GM23338 (cell line): ENCODE measurements around the gene C11orf54. TPM values are rescaled to one million over a fixed set of nuclear protein-coding genes. Genes with fewer than 3 reads are reported as not detected.

Experiments used
- ATAC-seq: fragments of 200-7000 bp; cut with Tn5 transposase; 3 replicates; pipeline ENCODE4 v1.9.1; 2020
- DNase-seq: peaks from one replicate; pipeline ENCODE4 v3.0.0-alpha.2; 2015; ENCODE audit warnings: low spot score
- H2AFZ ChIP-seq: fragments of 200-600 bp; sonication (generic); 2 replicates; pipeline ENCODE4 v1.8.0; 2016; ENCODE audit warnings: antibody characterized with exemption, mild to moderate bottlenecking, moderate library complexity
- H3F3A ChIP-seq: fragments of 200-600 bp; sonication (generic); replicated peaks from 2 replicates; pipeline ENCODE4 v1.8.0; 2017; ENCODE audit warnings: antibody characterized with exemption, mixed run types, low read depth
- H3K27ac ChIP-seq: fragments of 200-600 bp; sonication (generic); 2 replicates; pipeline ENCODE4 v1.6.1; 2016; ENCODE audit warnings: low read depth
- H3K27me3 ChIP-seq: fragments of 200-600 bp; sonication (generic); 2 replicates; pipeline ENCODE4 v1.8.0; 2016; ENCODE audit warnings: mild to moderate bottlenecking, mixed run types, moderate library complexity; ENCODE audit not compliant: insufficient read depth
- H3K36me3 ChIP-seq: fragments of 200-600 bp; sonication (generic); 2 replicates; pipeline ENCODE4 v1.8.0; 2016; ENCODE audit warnings: mild to moderate bottlenecking; ENCODE audit not compliant: insufficient read depth
- H3K4me1 ChIP-seq: fragments of 200-600 bp; sonication (generic); 2 replicates; pipeline ENCODE4 v1.8.0; 2016; ENCODE audit warnings: mild to moderate bottlenecking, moderate library complexity; ENCODE audit not compliant: insufficient read depth
- H3K4me2 ChIP-seq: fragments of 200-600 bp; sonication (generic); 2 replicates; pipeline ENCODE4 v1.7.1; 2017; ENCODE audit warnings: mixed run types
- H3K4me3 ChIP-seq: fragments of 200-600 bp; sonication (generic); 2 replicates; pipeline ENCODE4 v1.6.1; 2016; ENCODE audit warnings: mixed run types
- H3K79me2 ChIP-seq: fragments of 200-600 bp; sonication (generic); replicated peaks from 2 replicates; pipeline ENCODE4 v1.8.0; 2017; ENCODE audit warnings: mild to moderate bottlenecking; ENCODE audit not compliant: insufficient read depth
- H3K9me2 ChIP-seq: fragments of 200-600 bp; sonication (generic); 2 replicates; pipeline ENCODE4 v1.8.0; 2017; ENCODE audit not compliant: insufficient read depth
- H4K20me1 ChIP-seq: fragments of 200-600 bp; sonication (generic); replicated peaks from 2 replicates; pipeline ENCODE4 v1.8.0; 2017; ENCODE audit warnings: mild to moderate bottlenecking; ENCODE audit not compliant: insufficient read depth
- H3K27ac Mint-ChIP-seq: 2 replicates; pipeline ENCODE4 v1.8.0; 2020; ENCODE audit warnings: inconsistent platforms, mild to moderate bottlenecking, moderate library complexity, mixed read lengths
- H3K27me3 Mint-ChIP-seq: 3 replicates; pipeline ENCODE4 v1.8.0; 2022; ENCODE audit warnings: low read depth, mild to moderate bottlenecking, moderate library complexity, mixed read lengths, inconsistent platforms; ENCODE audit not compliant: insufficient read depth, poor library complexity
- H3K36me3 Mint-ChIP-seq: 3 replicates; pipeline ENCODE4 v1.8.0; 2021; ENCODE audit warnings: low read depth, mild to moderate bottlenecking, inconsistent platforms, moderate library complexity, mixed read lengths
- H3K4me1 Mint-ChIP-seq: 3 replicates; pipeline ENCODE4 v1.8.0; 2020; ENCODE audit warnings: mild to moderate bottlenecking, inconsistent platforms, mixed read lengths
- H3K4me3 Mint-ChIP-seq: 3 replicates; pipeline ENCODE4 v1.8.0; 2021; ENCODE audit warnings: moderate library complexity, mild to moderate bottlenecking, inconsistent platforms, mixed read lengths
- H3K9me3 Mint-ChIP-seq: 3 replicates; pipeline ENCODE4 v1.8.0; 2020; ENCODE audit warnings: moderate library complexity, mild to moderate bottlenecking, inconsistent platforms, mixed read lengths
- EZH2phosphoT487 ChIP-seq: fragments of 200-600 bp; sonication (generic); IDR thresholded peaks from one replicate; pipeline ENCODE4 v1.8.1; 2018; ENCODE audit warnings: antibody characterized with exemption; ENCODE audit not compliant: unreplicated experiment
- NANOG ChIP-seq: IDR thresholded peaks from 2 replicates; pipeline ENCODE4 v1.6.1; 2016; ENCODE audit warnings: antibody characterized with exemption, borderline replicate concordance
- POLR2AphosphoS5 ChIP-seq: IDR thresholded peaks from 2 replicates; pipeline ENCODE4 v1.6.1; 2016; ENCODE audit warnings: antibody characterized with exemption, low read depth
- STAT1 ChIP-seq: IDR thresholded peaks from one replicate; pipeline ENCODE4 v1.6.1; 2016; ENCODE audit warnings: antibody characterized with exemption; ENCODE audit not compliant: unreplicated experiment
- ZNF114 ChIP-seq: fragments of 250-450 bp; sonication (Bioruptor Pico); IDR thresholded peaks from 2 replicates; pipeline ENCODE4 v1.5.0; 2020; ENCODE audit warnings: mild to moderate bottlenecking, moderate library complexity
- polyA plus RNA-seq: library from polyadenylated mRNA; unstranded; fragments of >200 nt; fragmentation: Nextera tagmentation; extraction: Ambion mirVana; gene quantifications from 2 replicates; pipeline ENCODE4 v1.2.1, GENCODE V29; 2016
- total RNA-seq: library from RNA; depleted of rRNA; stranded (reverse); fragments of >200 nt; shearing (Covaris generic); gene quantifications from 2 replicates; pipeline ENCODE4 v1.2.3, GENCODE V29; 2014
- TF ChIP-seq, protein P1 (sequence below): fragments of 250-450 bp; sonication (Bioruptor Pico); IDR thresholded peaks from 2 replicates; pipeline ENCODE4 v1.5.0; 2020; ENCODE audit warnings: mild to moderate bottlenecking, moderate library complexity
- TF ChIP-seq, protein P2 (sequence below): IDR thresholded peaks from 2 replicates; pipeline ENCODE4 v1.6.1; 2016; ENCODE audit warnings: antibody characterized with exemption

Gene C11orf54
- total and polyA plus RNA-seq, 2 experiments from 2014 or later = 35.8 to 38.8 TPM

DNA sequence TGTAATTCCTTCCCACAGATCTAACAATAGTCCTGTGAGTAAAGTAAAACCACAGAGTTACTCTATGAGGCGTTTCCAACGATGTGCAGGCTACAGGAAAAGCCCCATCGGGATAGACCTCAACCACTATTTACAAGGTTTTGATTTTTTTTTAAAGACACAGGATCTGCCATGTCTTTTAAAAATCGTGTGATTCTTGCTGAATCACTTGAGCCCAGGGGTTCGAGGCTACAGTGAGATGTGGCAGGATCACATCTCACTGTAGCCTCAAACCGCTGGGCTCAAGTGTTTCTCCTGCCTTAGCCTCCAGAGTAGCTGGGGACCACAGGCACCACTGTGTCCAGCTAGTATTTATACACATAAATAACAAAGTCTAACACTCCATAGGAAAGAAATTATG lies 8.0 kb upstream of the C11orf54 start:
- no peak overlapping the region for H3K4me2 ChIP-seq
- peak overlapping the region; percentile 74 for H3K27ac ChIP-seq
- peaks cover 9% of the 10 kb centered on the region for H3K27me3 Mint-ChIP-seq
- no peaks in the 10 kb centered on the region; the same call in 2 of the 3 replicates for H3K9me3 Mint-ChIP-seq
- no peak overlapping the region; the same call in 2 of the 3 replicates for H3K4me3 Mint-ChIP-seq
- no peaks in the 10 kb centered on the region for H3K9me2 ChIP-seq
- no peak for TF ChIP-seq STAT1
- TF ChIP-seq, protein P1, sequence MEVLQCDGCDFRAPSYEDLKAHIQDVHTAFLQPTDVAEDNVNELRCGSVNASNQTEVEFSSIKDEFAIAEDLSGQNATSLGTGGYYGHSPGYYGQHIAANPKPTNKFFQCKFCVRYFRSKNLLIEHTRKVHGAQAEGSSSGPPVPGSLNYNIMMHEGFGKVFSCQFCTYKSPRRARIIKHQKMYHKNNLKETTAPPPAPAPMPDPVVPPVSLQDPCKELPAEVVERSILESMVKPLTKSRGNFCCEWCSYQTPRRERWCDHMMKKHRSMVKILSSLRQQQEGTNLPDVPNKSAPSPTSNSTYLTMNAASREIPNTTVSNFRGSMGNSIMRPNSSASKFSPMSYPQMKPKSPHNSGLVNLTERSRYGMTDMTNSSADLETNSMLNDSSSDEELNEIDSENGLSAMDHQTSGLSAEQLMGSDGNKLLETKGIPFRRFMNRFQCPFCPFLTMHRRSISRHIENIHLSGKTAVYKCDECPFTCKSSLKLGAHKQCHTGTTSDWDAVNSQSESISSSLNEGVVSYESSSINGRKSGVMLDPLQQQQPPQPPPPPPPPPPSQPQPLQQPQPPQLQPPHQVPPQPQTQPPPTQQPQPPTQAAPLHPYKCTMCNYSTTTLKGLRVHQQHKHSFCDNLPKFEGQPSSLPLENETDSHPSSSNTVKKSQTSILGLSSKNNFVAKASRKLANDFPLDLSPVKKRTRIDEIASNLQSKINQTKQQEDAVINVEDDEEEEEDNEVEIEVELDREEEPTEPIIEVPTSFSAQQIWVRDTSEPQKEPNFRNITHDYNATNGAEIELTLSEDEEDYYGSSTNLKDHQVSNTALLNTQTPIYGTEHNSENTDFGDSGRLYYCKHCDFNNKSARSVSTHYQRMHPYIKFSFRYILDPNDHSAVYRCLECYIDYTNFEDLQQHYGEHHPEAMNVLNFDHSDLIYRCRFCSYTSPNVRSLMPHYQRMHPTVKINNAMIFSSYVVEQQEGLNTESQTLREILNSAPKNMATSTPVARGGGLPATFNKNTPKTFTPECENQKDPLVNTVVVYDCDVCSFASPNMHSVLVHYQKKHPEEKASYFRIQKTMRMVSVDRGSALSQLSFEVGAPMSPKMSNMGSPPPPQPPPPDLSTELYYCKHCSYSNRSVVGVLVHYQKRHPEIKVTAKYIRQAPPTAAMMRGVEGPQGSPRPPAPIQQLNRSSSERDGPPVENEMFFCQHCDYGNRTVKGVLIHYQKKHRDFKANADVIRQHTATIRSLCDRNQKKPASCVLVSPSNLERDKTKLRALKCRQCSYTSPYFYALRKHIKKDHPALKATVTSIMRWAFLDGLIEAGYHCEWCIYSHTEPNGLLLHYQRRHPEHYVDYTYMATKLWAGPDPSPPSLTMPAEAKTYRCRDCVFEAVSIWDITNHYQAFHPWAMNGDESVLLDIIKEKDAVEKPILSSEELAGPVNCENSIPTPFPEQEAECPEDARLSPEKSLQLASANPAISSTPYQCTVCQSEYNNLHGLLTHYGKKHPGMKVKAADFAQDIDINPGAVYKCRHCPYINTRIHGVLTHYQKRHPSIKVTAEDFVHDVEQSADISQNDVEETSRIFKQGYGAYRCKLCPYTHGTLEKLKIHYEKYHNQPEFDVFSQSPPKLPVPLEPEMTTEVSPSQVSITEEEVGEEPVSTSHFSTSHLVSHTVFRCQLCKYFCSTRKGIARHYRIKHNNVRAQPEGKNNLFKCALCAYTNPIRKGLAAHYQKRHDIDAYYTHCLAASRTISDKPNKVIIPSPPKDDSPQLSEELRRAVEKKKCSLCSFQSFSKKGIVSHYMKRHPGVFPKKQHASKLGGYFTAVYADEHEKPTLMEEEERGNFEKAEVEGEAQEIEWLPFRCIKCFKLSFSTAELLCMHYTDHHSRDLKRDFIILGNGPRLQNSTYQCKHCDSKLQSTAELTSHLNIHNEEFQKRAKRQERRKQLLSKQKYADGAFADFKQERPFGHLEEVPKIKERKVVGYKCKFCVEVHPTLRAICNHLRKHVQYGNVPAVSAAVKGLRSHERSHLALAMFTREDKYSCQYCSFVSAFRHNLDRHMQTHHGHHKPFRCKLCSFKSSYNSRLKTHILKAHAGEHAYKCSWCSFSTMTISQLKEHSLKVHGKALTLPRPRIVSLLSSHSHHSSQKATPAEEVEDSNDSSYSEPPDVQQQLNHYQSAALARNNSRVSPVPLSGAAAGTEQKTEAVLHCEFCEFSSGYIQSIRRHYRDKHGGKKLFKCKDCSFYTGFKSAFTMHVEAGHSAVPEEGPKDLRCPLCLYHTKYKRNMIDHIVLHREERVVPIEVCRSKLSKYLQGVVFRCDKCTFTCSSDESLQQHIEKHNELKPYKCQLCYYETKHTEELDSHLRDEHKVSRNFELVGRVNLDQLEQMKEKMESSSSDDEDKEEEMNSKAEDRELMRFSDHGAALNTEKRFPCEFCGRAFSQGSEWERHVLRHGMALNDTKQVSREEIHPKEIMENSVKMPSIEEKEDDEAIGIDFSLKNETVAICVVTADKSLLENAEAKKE (CRISPR knock-in tag) = no peak
- TF ChIP-seq, protein P2, sequence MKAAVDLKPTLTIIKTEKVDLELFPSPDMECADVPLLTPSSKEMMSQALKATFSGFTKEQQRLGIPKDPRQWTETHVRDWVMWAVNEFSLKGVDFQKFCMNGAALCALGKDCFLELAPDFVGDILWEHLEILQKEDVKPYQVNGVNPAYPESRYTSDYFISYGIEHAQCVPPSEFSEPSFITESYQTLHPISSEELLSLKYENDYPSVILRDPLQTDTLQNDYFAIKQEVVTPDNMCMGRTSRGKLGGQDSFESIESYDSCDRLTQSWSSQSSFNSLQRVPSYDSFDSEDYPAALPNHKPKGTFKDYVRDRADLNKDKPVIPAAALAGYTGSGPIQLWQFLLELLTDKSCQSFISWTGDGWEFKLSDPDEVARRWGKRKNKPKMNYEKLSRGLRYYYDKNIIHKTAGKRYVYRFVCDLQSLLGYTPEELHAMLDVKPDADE = no peak
- TF ChIP-seq NANOG = no peak
- no peak for TF ChIP-seq ZNF114
- no peak for TF ChIP-seq POLR2AphosphoS5
- TF ChIP-seq EZH2phosphoT487 = no peak
- peaks cover 100% of the 10 kb centered on the region for H3K36me3 Mint-ChIP-seq
- H3K27me3 ChIP-seq = no peaks in the 10 kb centered on the region
- H3K4me3 ChIP-seq = no peak overlapping the region
- ATAC-seq (no peak), DNase-seq (no peak)
- peaks cover 25% of the 10 kb centered on the region; the same call in 2 of the 3 replicates for H3K4me1 Mint-ChIP-seq
- H3K79me2 ChIP-seq = peaks cover 41% of the 10 kb centered on the region
- H3K36me3 ChIP-seq = peaks cover 91% of the 10 kb centered on the region
- peak overlapping the region; percentile 85 for H3K27ac Mint-ChIP-seq
- peaks cover 12% of the 10 kb centered on the region; the same call in 1 of the 2 replicates for H3K4me1 ChIP-seq
- H2AFZ ChIP-seq = no peak overlapping the region
- peaks cover 65% of the 10 kb centered on the region for H4K20me1 ChIP-seq
- peaks cover 86% of the 10 kb centered on the region for H3F3A ChIP-seq
